ENCODE results near the gene PCDHGA8. TPM values are rescaled to one million over a fixed set of nuclear protein-coding genes. Genes with fewer than 3 reads are reported as not detected.
"Not testable (repeated sequence)": the region's sequence is repeated elsewhere in the genome, so short reads cannot be mapped to it uniquely, and the experiment has no call there.

The PCDHGA8 gene
- 0.54 and 0.69 TPM in 2 replicates for total RNA-seq

DNA sequence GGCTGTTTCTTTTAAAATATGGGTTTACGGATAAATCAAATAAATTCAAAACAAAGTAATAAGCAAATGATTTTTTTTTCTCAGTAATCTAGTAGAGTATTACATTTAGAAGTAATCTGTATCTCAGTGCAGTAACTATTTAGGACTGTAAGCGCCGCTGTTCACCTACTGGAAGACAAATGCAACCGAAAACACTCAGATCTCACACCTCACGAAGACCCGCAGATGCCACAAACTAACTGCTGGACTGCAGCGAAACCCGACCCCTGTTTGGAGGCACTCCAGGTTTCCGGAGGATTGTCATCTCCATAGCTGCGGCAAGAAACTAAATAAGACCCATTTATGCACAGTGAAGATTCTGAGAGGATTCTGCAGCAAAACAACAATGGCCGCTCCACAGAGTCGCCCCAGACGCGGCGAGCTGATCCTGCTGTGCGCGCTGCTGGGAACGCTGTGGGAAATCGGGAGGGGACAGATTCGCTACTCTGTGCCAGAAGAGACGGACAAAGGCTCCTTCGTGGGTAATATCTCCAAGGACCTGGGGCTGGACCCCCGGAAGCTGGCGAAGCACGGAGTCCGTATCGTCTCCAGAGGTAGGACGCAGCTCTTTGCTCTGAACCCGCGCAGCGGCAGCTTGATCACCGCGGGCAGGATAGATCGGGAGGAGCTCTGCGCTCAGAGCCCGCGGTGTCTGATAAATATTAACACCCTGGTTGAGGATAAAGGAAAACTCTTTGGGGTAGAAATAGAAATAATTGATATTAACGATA is at the start of gene PCDHGA8:
PCDHGA8 (plus strand) TSS at position 205 of the 770 bp plus-strand sequence; CDS start at position 386, 181 bp downstream.
- ChIA-PET POLR2A (no interaction called here), CTCF (interaction anchor here (1.2 kb wide), 1 partner anchor 175 kb away, joined by 3 read pairs; no protein-coding TSS in a partner anchor)
- H3K27ac Mint-ChIP-seq = no peak within 1 kb of the TSS
- H3K4me3 Mint-ChIP-seq = no peak within 1 kb of the TSS
- peaks cover 54% of the 10 kb centered on the region for H3K27me3 Mint-ChIP-seq
- no peak for DNase-seq
- H3K9me3 Mint-ChIP-seq = peaks cover 19% of the 10 kb centered on the region
- no peak for ATAC-seq (ENCODE audit: low read depth)
- H3K4me1 Mint-ChIP-seq = no peaks in the 10 kb centered on the region
- intact Hi-C loops (cut with micrococcal nuclease) = no loop called here
- peaks cover 2% of the 10 kb centered on the region for H3K36me3 Mint-ChIP-seq (ENCODE audit: low read depth)
- no peak for TF ChIP-seq CTCF (IDR thresholded peaks at IDR 0.05)

GRCh38 chr5:141342773-141343172 is 49.7 kb upstream of the PCDHGA8 start:
- no peak for TF ChIP-seq CTCF (IDR thresholded peaks at IDR 0.05)
- Mint-ChIP-seq H3K9me3 (peaks cover 35% of the 10 kb centered on the region), H3K27me3 (peaks cover 52% of the 10 kb centered on the region), H3K27ac (no peak overlapping the region), H3K4me3 (no peak overlapping the region), H3K36me3 (ENCODE audit: low read depth) (peaks cover 4% of the 10 kb centered on the region), H3K4me1 (no peaks in the 10 kb centered on the region)
- CTCF ChIA-PET = no interaction called here
- ATAC-seq (ENCODE audit: low read depth) = no peak
- intact Hi-C loops (cut with micrococcal nuclease) = no loop called here
- no peak for DNase-seq
- POLR2A ChIA-PET = no interaction called here

DNA sequence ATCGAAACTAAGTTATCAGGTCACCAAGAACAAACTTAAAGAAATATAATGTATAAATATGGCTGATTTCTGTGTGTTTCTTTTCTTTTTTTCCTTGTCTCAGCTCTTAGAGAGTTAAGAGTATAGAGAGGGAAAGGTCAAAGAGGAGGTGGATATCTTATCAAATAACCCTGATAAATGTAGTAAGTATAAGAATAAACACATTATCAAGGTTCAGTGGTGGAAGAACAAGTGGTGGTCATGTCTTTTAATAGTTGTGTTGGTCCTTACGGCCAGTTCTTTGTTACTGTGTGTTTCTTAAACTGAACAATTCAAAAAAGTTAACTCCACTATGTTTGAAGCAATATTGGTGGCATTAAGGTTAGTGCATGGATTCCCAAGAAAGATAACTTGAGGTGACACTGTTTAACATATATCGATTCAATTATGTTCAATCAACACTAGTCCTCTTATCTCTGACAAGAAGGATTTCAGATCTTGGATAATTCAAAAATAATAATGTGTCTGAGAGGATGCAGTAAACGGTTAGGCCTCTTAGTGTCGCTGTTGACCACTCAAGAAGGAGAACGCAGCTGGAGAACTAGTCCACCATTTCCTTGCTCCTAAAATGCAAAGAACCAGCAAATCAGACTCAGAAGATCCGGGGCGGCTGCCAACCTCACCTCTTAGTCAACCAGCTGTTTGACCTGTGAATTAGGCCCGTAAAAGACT is 49.0 kb upstream of the PCDHGA8 start, which contains the start of gene PCDHGA3:
PCDHGA3 (plus strand) TSS at position 588 of the 711 bp plus-strand sequence. CDS start 205 bp downstream, outside the sequence.
- no peak for TF ChIP-seq CTCF (IDR thresholded peaks at IDR 0.05)
- intact Hi-C loops (cut with micrococcal nuclease) = no loop called here
- H3K4me1 Mint-ChIP-seq = no peaks in the 10 kb centered on the region
- no peak for DNase-seq
- peaks cover 30% of the 10 kb centered on the region for H3K9me3 Mint-ChIP-seq
- H3K4me3 Mint-ChIP-seq = peak within 1 kb of the TSS; percentile 7
- no peak for ATAC-seq (ENCODE audit: low read depth)
- ChIA-PET POLR2A (no interaction called here), CTCF (interaction anchor here (1.1 kb wide), 1 partner anchor 224 kb away, joined by 3 read pairs; no protein-coding TSS in a partner anchor)
- no peak within 1 kb of the TSS for H3K27ac Mint-ChIP-seq
- peaks cover 2% of the 10 kb centered on the region for H3K36me3 Mint-ChIP-seq (ENCODE audit: low read depth)
- peaks cover 50% of the 10 kb centered on the region for H3K27me3 Mint-ChIP-seq

DNA sequence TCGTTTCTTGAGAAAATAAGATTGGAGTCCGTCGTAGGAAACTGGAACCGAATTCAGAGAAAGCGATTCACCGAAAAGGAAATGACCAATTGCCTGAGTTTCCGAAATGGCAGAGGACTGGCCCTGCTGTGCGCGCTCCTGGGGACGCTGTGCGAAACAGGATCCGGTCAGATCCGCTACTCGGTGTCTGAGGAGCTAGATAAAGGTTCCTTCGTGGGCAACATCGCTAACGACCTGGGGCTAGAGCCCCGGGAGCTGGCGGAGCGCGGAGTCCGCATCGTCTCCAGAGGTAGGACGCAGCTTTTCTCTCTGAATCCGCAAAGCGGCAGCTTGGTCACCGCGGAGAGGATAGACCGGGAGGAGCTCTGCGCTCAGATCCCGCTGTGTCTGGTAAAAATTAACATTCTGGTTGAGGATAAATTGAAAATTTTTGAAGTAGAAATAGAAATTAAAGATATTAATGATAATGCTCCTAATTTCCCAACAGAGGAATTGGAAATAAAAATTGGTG is 48.4 kb upstream of the PCDHGA8 start:
- ChIA-PET POLR2A (no interaction called here), CTCF (interaction anchor here (1.1 kb wide), 1 partner anchor 223 kb away, joined by 3 read pairs; no protein-coding TSS in a partner anchor)
- DNase-seq = no peak
- Mint-ChIP-seq H3K9me3 (peaks cover 28% of the 10 kb centered on the region), H3K4me3 (peak overlapping the region; percentile 7), H3K4me1 (no peaks in the 10 kb centered on the region), H3K27ac (no peak overlapping the region), H3K27me3 (peaks cover 50% of the 10 kb centered on the region), H3K36me3 (ENCODE audit: low read depth) (peaks cover 2% of the 10 kb centered on the region)
- no peak for ATAC-seq (ENCODE audit: low read depth)
- no peak for TF ChIP-seq CTCF (IDR thresholded peaks at IDR 0.05)
- intact Hi-C loops (cut with micrococcal nuclease) = no loop called here

DNA sequence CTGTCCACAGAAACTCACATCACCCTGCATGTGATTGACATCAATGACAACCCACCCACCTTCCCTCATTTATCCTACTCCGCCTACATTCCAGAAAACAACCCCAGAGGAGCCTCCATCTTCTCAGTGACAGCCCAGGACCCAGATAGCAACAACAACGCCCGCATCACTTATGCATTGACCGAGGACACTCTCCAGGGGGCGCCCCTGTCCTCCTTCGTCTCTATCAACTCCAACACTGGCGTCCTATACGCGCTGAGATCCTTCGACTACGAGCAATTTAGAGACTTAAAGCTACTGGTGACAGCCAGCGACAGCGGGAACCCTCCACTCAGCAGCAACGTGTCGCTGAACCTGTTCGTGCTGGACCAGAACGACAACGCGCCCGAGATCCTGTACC is 47.1 kb upstream of the PCDHGA8 start:
- Mint-ChIP-seq H3K9me3 (peaks cover 25% of the 10 kb centered on the region), H3K4me1 (no peaks in the 10 kb centered on the region), H3K27me3 (peaks cover 50% of the 10 kb centered on the region), H3K36me3 (ENCODE audit: low read depth) (peaks cover 2% of the 10 kb centered on the region), H3K4me3 (no peak overlapping the region), H3K27ac (no peak overlapping the region)
- CTCF ChIA-PET = no interaction called here
- intact Hi-C loops (cut with micrococcal nuclease) = no loop called here
- TF ChIP-seq CTCF (IDR thresholded peaks at IDR 0.05) = no peak
- ATAC-seq (ENCODE audit: low read depth) = no peak
- no peak for DNase-seq
- POLR2A ChIA-PET = no interaction called here

DNA sequence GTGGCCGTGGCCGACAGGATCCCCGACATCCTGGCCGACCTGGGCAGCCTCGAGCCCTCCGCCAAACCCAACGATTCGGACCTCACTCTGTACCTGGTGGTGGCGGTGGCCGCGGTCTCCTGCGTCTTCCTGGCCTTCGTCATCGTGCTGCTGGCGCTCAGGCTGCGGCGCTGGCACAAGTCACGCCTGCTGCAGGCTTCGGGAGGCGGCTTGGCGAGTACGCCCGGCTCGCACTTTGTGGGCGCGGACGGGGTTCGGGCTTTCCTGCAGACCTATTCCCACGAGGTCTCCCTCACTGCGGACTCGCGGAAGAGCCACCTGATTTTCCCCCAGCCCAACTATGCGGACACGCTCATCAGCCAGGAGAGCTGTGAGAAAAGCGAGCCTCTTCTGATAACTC is 46.4 kb upstream of the PCDHGA8 start:
- Mint-ChIP-seq H3K9me3 (peaks cover 24% of the 10 kb centered on the region), H3K27me3 (peaks cover 51% of the 10 kb centered on the region)
- H3K27ac Mint-ChIP-seq; H3K4me3 Mint-ChIP-seq; intact Hi-C loops (cut with micrococcal nuclease); CTCF ChIA-PET; POLR2A ChIA-PET; DNase-seq; H3K36me3 Mint-ChIP-seq (ENCODE audit: low read depth); ATAC-seq (ENCODE audit: low read depth); H3K4me1 Mint-ChIP-seq: not testable (repeated sequence)
